Measurements from ENCODE around the gene HS3ST6. TPM values are rescaled to one million over a fixed set of nuclear protein-coding genes. Genes with fewer than 3 reads are reported as not detected.
"Not testable (repeated sequence)": the region's sequence is repeated elsewhere in the genome, so short reads cannot be mapped to it uniquely, and the experiment has no call there.

The HS3ST6 gene
- total RNA-seq, 1 donor from 2014 or later: not detected

DNA sequence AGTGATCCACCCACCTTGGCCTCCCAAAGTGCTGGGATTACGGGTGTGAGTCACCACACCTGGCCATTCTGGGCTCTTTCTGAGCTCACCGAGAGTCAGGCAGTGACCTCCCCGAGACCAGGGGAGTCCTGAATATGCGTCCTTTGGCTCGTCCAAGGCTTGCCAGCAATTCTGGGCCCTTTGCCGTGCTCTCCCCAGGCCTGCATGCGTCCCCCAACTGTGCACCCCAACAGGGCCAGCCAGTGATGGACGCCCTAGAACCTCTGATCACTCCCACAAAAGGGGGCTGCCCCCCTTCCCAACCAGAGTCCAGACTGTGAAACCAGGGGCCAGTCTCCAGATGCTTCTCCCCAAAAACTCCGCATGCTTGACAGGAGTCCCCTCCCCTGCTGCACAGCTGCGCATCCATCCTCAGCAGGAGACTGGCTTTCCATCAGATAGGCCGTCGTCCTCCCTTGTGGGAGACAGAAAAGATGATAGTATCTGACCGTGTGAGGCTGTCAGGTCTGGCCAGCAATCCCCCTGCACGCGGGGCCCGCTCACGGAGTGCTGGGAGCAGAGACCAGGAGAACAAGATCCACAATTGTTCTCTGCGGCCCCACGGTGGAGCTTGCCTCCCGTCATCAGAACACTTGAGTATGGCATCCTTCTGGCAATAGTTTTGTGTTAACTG lies 15.5 kb downstream of the HS3ST6 start:
- Histone ChIP-seq H3K27ac (peak overlapping the region; percentile 9), H3K36me3 (no peaks in the 10 kb centered on the region), H3K9me3 (ENCODE audit: low read depth) (no peaks in the 10 kb centered on the region), H2AFZ (replicated peaks) (peak overlapping the region; percentile 89), H3K9ac (no peak overlapping the region), H3K4me2 (peak overlapping the region; percentile 50), H3K4me1 (peaks cover 10% of the 10 kb centered on the region), H3F3A (ENCODE audit: low read depth) (peaks cover 9% of the 10 kb centered on the region), H4K20me1 (ENCODE audit: low read depth) (no peaks in the 10 kb centered on the region), H3K4me3 (no peak overlapping the region), H3K79me2 (ENCODE audit: low read depth) (no peaks in the 10 kb centered on the region), H3K27me3 (no peaks in the 10 kb centered on the region)
- no peaks in the 10 kb centered on the region for H3K36me3 Mint-ChIP-seq
- H3K4me1 Mint-ChIP-seq: peaks cover 13% of the 10 kb centered on the region
- no peaks in the 10 kb centered on the region for H3K9me3 Mint-ChIP-seq
- peak overlapping the region; percentile 83 for H3K27ac Mint-ChIP-seq
- no peak overlapping the region for H3K4me3 Mint-ChIP-seq
- H3K27me3 Mint-ChIP-seq (ENCODE audit: insufficient read depth, low read depth): peaks cover 9% of the 10 kb centered on the region
- peak; percentile 15 for DNase-seq (ENCODE audit: low spot score)
- TF ChIP-seq, protein P1, sequence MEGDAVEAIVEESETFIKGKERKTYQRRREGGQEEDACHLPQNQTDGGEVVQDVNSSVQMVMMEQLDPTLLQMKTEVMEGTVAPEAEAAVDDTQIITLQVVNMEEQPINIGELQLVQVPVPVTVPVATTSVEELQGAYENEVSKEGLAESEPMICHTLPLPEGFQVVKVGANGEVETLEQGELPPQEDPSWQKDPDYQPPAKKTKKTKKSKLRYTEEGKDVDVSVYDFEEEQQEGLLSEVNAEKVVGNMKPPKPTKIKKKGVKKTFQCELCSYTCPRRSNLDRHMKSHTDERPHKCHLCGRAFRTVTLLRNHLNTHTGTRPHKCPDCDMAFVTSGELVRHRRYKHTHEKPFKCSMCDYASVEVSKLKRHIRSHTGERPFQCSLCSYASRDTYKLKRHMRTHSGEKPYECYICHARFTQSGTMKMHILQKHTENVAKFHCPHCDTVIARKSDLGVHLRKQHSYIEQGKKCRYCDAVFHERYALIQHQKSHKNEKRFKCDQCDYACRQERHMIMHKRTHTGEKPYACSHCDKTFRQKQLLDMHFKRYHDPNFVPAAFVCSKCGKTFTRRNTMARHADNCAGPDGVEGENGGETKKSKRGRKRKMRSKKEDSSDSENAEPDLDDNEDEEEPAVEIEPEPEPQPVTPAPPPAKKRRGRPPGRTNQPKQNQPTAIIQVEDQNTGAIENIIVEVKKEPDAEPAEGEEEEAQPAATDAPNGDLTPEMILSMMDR (IDR thresholded peaks at IDR 0.05): no peak
- no peak for TF ChIP-seq EZH2 (IDR thresholded peaks at IDR 0.05)
- TF ChIP-seq EZH2phosphoT487 (IDR thresholded peaks at IDR 0.05): no peak

DNA sequence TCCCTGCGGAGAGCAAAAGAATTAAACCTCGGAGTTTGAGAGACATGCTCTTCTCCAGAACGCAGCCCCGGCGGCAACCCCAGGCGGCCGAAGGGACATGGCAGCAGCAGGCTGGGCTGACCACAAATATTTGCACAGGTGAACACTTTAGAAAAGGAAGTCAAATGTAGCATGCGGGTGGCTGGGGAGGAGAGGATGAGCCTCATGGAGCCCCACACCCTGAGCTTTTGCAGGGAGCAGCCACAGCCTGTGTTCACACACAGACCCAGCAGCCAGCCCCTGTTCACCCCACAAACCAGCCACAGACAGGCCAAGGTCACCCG lies 17.8 kb downstream of the HS3ST6 start:
- peaks cover 13% of the 10 kb centered on the region for H3K4me1 Mint-ChIP-seq
- H3K36me3 Mint-ChIP-seq: no peaks in the 10 kb centered on the region
- H3K9ac ChIP-seq: no peak overlapping the region
- no peaks in the 10 kb centered on the region for H4K20me1 ChIP-seq (ENCODE audit: low read depth)
- H3K27ac ChIP-seq: no peak overlapping the region
- no peaks in the 10 kb centered on the region for H3K27me3 ChIP-seq
- peaks cover 4% of the 10 kb centered on the region for H3K27me3 Mint-ChIP-seq (ENCODE audit: insufficient read depth, low read depth)
- no peak for DNase-seq (ENCODE audit: low spot score)
- H3K79me2 ChIP-seq (ENCODE audit: low read depth): no peaks in the 10 kb centered on the region
- peaks cover 9% of the 10 kb centered on the region for H3F3A ChIP-seq (ENCODE audit: low read depth)
- H2AFZ ChIP-seq (replicated peaks): no peak overlapping the region
- no peak overlapping the region for H3K4me3 ChIP-seq
- H3K27ac Mint-ChIP-seq: no peak overlapping the region
- H3K9me3 ChIP-seq (ENCODE audit: low read depth): no peaks in the 10 kb centered on the region
- H3K4me1 ChIP-seq: peaks cover 9% of the 10 kb centered on the region
- H3K36me3 ChIP-seq: no peaks in the 10 kb centered on the region
- H3K4me2 ChIP-seq: no peak overlapping the region
- H3K4me3 Mint-ChIP-seq: no peak overlapping the region
- TF ChIP-seq, protein P1 (IDR thresholded peaks at IDR 0.05): no peak
- TF ChIP-seq EZH2phosphoT487 (IDR thresholded peaks at IDR 0.05): no peak
- TF ChIP-seq EZH2 (IDR thresholded peaks at IDR 0.05): no peak
- H3K9me3 Mint-ChIP-seq: no peaks in the 10 kb centered on the region

DNA sequence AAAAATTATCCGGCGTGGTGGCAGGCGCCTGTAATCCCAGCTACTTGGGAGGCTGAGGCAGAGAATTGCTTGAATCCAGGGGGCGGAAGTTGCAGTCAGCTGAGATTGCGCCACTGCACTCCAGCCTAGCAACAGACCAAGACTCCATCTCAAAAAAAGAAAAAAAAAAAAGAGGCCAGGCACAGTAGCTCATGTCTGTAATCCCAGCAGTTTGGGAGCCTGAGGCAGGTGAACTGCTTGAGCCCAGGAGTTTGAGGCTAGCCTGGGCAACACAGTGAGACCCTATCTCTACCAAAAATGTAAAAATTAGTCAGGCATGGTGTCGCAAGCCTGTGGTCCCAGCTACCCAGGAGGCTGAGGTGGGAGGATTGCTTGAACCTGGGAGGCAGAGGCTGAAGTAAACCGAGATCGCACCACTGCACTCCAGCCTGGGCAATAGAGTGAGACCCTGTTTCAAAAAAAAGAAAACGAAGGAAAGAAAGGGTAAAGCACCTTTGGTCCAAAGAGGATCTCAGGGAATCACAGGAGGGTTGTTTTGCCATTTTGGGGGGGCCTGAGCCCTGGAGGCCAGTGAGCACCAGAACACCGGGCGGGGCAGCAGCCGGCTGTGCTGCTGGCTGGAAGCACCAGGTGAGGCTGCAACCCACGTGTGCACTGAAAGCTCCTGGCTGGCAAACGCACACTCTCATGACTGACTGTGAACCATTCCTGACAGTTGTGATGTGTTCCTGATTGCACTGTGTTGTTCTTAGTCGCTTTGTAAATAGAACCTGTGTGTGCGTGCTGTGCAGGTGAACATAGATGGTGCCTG lies 18.4 kb downstream of the HS3ST6 start:
- no peaks in the 10 kb centered on the region for H4K20me1 ChIP-seq (ENCODE audit: low read depth)
- H3K27ac Mint-ChIP-seq: no peak overlapping the region
- TF ChIP-seq EZH2phosphoT487 (IDR thresholded peaks at IDR 0.05) (no peak), EZH2 (IDR thresholded peaks at IDR 0.05) (no peak)
- TF ChIP-seq, protein P1 (IDR thresholded peaks at IDR 0.05): no peak

DNA sequence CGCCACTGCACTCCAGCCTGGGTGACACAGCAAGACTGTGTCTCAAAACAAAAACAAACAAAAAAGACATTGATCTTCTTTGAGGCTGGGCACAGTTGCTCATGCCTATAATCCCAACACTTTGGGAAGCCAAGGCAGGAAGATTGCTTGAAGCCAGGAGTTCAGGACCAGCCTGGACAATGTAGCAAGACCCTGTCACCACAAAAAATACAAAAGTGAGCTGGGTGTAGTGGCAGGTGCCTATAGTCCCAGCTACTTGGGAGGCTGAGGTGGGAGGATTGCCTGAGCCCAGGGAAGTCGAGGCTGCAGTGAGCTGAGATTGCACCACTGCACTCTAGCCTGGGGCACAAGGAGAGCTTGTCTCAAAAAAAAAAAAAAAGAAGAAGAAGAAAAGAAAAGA lies 20.5 kb downstream of the HS3ST6 start:
- H3K4me3 ChIP-seq; H3K4me1 Mint-ChIP-seq; H3K36me3 ChIP-seq; H3K27ac Mint-ChIP-seq; H3K4me2 ChIP-seq; H3K27me3 Mint-ChIP-seq (ENCODE audit: insufficient read depth, low read depth); H3K36me3 Mint-ChIP-seq; H3K79me2 ChIP-seq (ENCODE audit: low read depth); H3K9ac ChIP-seq; H3K4me1 ChIP-seq; H4K20me1 ChIP-seq (ENCODE audit: low read depth); H3K27me3 ChIP-seq; H3K9me3 Mint-ChIP-seq; H3K9me3 ChIP-seq (ENCODE audit: low read depth); H3F3A ChIP-seq (ENCODE audit: low read depth); H3K27ac ChIP-seq; H2AFZ ChIP-seq (replicated peaks); DNase-seq (ENCODE audit: low spot score); H3K4me3 Mint-ChIP-seq: not testable (repeated sequence)

More for the DNA sequence above, 18.4 kb downstream of the HS3ST6 start:
- Mint-ChIP-seq H3K4me3 (no peak overlapping the region), H3K4me1 (peaks cover 13% of the 10 kb centered on the region), H3K27me3 (ENCODE audit: insufficient read depth, low read depth) (peaks cover 4% of the 10 kb centered on the region), H3K36me3 (no peaks in the 10 kb centered on the region), H3K9me3 (no peaks in the 10 kb centered on the region)
- H3K9ac ChIP-seq: no peak overlapping the region
- no peak overlapping the region for H2AFZ ChIP-seq (replicated peaks)
- H3K4me3 ChIP-seq: no peak overlapping the region
- H3K27me3 ChIP-seq: no peaks in the 10 kb centered on the region
- peaks cover 9% of the 10 kb centered on the region for H3F3A ChIP-seq (ENCODE audit: low read depth)
- no peaks in the 10 kb centered on the region for H3K79me2 ChIP-seq (ENCODE audit: low read depth)
- peaks cover 9% of the 10 kb centered on the region for H3K4me1 ChIP-seq
- H3K9me3 ChIP-seq (ENCODE audit: low read depth): no peaks in the 10 kb centered on the region
- no peak for DNase-seq (ENCODE audit: low spot score)
- H3K4me2 ChIP-seq: no peak overlapping the region
- no peaks in the 10 kb centered on the region for H3K36me3 ChIP-seq
- no peak overlapping the region for H3K27ac ChIP-seq
